Mucosa of stomach (tissue), 1 donor: ENCODE data around the gene SLC2A10.

Experiments
- H3K27me3 ChIP-seq: one replicate; pipeline ENCODE4 v1.7.0; 2013; ENCODE audit warnings: mild to moderate bottlenecking, low read length; ENCODE audit not compliant: control insufficient read depth, insufficient read depth
- H3K36me3 ChIP-seq: one replicate; pipeline ENCODE4 v1.7.0; 2013; ENCODE audit warnings: low read length; ENCODE audit not compliant: control insufficient read depth, insufficient read depth
- H3K4me1 ChIP-seq: one replicate; pipeline ENCODE4 v1.7.0; 2013; ENCODE audit warnings: mild to moderate bottlenecking, low read length; ENCODE audit not compliant: control insufficient read depth, insufficient read depth
- H3K4me3 ChIP-seq: one replicate; pipeline ENCODE4 v1.7.0; 2013; ENCODE audit warnings: low read length
- H3K9ac ChIP-seq: one replicate; pipeline ENCODE4 v1.7.0; 2013; ENCODE audit warnings: mild to moderate bottlenecking, low read length, moderate library complexity
- H3K9me3 ChIP-seq: one replicate; pipeline ENCODE4 v1.7.0; 2013; ENCODE audit warnings: mild to moderate bottlenecking, low read length, moderate library complexity; ENCODE audit not compliant: control insufficient read depth
- donor health status: Pancreatic carcinoma.

Gene SLC2A10

DNA sequence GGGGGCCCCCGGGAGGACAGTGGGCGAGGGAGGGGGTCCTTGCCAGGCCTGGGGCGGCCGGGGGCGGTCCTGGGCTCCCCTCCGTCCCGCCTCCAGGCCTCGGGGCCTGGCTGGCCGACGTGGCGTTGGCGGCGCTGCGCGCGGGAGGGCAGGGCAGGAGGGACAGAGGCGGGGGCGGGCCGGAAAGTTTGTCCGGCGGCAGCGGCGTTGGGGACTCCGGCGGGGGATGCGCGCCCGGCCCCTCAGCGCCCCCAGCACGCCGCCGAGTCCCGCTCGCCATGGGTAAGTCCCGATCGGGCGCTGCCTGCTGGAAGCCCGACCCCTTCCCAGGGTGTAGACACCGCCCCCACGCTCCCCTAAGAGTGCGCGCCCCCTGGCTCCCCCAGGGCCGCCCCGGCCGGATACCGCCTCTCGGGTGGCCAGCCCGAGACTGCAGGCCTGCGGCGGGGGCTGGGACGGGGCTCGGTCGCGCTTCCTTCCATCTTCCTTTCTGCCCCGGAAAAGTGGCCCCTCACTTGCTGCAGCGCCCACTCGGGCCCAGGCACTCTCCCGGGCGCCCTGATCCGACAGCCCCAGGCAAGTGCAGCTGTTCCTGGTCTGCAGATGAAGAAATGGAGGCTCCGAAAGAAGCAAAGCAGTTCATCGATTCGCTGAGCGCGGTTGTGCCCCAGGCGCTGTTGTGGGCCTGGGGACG is at the start of gene SLC2A10:
TSS of gene SLC2A10 (plus strand) at position 191 of the 694 bp plus-strand sequence. CDS start at position 279, 88 bp downstream.
- Histone ChIP-seq H3K9ac (peak within 1 kb of the TSS; percentile 85), H3K4me3 (peak within 1 kb of the TSS; percentile 86), H3K4me1 (peaks cover 47% of the 10 kb centered on the region), H3K27me3 (no peaks in the 10 kb centered on the region), H3K9me3 (no peaks in the 10 kb centered on the region), H3K36me3 (no peaks in the 10 kb centered on the region)

DNA sequence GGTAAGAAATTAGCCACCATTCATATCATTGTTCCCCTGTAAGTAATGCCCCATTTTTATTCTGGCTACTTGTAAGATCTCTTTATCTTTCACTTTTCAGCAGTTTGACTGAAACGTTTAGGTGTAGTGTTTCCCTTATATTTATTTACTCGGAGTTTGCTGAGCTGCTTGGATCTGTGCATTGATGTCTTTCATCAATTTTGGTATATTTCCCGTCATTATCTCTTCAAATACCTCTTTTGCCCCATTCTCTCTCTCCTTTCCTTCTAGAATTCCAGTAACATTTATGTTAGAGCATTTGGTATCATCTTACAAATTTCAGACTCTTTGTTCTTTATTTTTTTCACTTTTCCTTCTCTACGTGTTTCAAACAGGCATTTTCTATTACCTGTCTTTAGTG is 49.0 kb upstream of the SLC2A10 start:
- Histone ChIP-seq H3K27me3 (no peaks in the 10 kb centered on the region), H3K4me1 (no peaks in the 10 kb centered on the region), H3K36me3 (no peaks in the 10 kb centered on the region), H3K9ac (no peak overlapping the region), H3K4me3 (no peak overlapping the region), H3K9me3 (no peaks in the 10 kb centered on the region)

DNA sequence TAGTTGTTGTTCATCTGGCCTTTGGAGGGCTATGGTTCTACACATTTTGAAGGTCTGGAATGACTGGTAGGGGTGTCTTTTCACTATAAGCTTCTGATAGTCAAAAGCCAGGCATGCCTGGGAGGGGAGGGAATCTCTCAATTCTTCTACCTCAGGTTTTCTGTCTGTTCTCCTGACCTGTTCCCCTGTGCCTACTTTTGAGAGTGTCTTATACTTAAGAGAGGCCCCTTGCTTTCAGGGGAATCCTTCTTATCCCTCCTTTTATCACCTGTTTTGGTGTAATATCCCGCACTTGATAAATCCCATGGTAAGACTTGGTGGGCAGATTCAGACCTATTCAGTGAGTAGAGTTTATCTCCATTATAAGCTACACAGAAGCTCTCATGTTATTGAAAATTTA is 47.8 kb upstream of the SLC2A10 start:
- H3K9ac ChIP-seq: no peak overlapping the region
- H3K4me1 ChIP-seq: no peaks in the 10 kb centered on the region
- H3K36me3 ChIP-seq: no peaks in the 10 kb centered on the region
- no peaks in the 10 kb centered on the region for H3K9me3 ChIP-seq
- no peak overlapping the region for H3K4me3 ChIP-seq
- no peaks in the 10 kb centered on the region for H3K27me3 ChIP-seq

DNA sequence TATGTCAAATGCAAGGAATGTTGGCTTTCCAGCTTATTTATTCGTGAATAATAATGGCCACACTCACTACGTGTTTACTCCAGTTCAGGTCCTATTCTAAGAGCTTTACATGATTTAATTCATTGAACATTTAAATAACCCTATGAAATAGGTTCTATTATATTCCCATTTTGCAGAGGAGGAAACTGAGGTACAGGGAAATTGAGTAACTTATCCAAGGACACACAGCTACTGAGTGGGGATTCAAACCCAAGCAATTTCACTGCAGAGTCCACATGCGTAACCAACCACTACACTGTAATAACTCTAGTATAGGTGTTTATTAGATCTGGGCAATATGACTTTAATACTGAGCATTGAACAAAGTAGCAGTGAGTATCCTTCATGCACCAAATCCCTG is 45.9 kb upstream of the SLC2A10 start:
- H3K4me3 ChIP-seq: no peak overlapping the region
- no peaks in the 10 kb centered on the region for H3K36me3 ChIP-seq
- no peak overlapping the region for H3K9ac ChIP-seq
- no peaks in the 10 kb centered on the region for H3K9me3 ChIP-seq
- H3K4me1 ChIP-seq: no peaks in the 10 kb centered on the region
- H3K27me3 ChIP-seq: no peaks in the 10 kb centered on the region

DNA sequence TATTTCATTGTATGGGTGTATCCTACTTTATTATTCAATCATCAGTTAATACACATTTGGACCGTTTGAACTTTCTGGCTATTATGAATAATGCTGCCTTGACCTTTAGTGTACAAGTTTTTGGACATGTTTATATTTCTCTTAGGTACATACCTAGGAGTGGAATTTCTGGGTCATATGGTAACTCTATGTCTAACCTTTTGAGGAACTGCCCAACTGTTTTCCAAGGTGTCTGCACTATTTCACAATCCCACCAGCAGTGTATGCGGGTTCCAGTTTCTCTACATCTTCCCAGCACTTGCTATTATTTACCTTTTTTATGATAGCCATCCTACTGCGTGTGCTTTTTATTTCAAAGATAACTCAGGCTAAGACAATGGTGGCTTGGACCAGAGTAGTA is 43.8 kb upstream of the SLC2A10 start:
- Histone ChIP-seq H3K9me3 (no peaks in the 10 kb centered on the region), H3K9ac (no peak overlapping the region), H3K36me3 (no peaks in the 10 kb centered on the region), H3K27me3 (no peaks in the 10 kb centered on the region), H3K4me3 (no peak overlapping the region), H3K4me1 (no peaks in the 10 kb centered on the region)

DNA sequence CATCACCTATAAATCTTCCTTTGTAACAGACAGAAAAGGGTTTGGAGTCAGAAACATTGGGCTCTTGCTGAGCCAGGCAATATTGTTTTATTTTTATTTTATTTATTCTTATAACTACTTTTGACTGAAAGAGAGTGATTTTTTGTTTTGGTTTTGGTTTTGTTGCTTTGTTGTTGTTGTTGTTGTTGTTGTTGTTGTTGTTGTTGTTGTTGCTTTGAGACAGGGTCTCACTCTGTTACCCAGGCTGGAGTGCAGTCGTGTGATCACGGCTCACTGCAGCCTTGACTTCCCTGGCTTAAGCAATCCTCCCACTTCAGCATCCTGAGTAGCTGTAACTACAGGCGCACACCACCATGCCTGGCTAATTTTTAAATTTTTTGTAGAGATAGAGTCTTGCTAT is 43.1 kb upstream of the SLC2A10 start:
- no peaks in the 10 kb centered on the region for H3K27me3 ChIP-seq
- no peaks in the 10 kb centered on the region for H3K4me1 ChIP-seq
- no peaks in the 10 kb centered on the region for H3K36me3 ChIP-seq
- H3K9me3 ChIP-seq: no peaks in the 10 kb centered on the region
- no peak overlapping the region for H3K4me3 ChIP-seq
- H3K9ac ChIP-seq: no peak overlapping the region

DNA sequence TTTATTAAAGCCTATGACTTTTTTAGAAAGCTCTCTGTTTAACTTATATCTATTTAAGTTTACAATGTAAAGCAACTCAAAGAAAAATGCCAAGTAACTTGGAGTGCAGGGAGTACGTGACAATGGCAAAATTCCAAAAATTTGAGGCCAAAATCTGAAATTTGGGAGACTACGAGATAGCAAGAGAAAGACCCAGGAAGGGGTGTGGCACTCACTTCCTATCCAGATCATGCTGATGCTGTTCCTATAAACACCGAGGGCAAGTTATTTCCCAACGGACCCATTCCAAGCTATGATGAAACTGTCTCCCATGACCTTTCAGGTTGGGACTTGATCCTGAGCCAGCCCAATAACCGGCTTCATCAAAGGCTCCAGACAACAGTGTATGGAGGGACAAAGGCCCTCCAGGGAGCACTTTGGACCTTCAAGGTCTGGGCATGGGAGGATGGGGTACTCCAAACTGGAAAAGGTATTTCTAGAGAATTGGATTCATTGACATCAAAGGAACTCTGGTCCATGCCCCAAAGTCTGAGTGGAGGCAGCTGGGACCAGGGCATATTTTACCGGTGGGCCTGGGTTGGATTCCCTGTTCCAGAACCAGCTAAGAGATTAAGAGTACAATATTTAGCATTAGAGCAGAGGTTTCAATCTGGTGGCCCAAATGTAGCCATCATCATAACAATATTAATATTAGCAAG is 42.5 kb upstream of the SLC2A10 start:
- H3K36me3 ChIP-seq: no peaks in the 10 kb centered on the region
- no peak overlapping the region for H3K9ac ChIP-seq
- H3K4me3 ChIP-seq: no peak overlapping the region
- no peaks in the 10 kb centered on the region for H3K4me1 ChIP-seq
- H3K9me3 ChIP-seq: no peaks in the 10 kb centered on the region
- H3K27me3 ChIP-seq: no peaks in the 10 kb centered on the region

DNA sequence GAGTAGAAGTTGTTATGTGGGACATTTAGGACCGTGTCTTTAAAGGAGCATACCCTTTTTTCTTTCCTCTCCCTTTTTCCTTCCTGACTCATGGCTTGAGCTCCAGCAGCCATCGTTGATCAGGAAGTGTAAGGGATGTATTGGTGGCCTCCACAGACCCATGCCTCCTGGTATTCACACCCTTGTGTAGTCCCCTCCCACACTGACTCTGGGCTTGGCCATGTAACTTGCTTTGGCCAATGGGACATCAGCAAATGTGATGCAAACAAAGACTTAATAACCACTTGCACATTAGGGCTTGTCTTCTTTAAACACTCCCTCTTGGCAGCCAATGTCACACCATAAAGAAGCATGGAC is 39.2 kb upstream of the SLC2A10 start:
- Histone ChIP-seq H3K4me1 (no peaks in the 10 kb centered on the region), H3K27me3 (no peaks in the 10 kb centered on the region), H3K9ac (no peak overlapping the region), H3K36me3 (no peaks in the 10 kb centered on the region), H3K9me3 (no peaks in the 10 kb centered on the region), H3K4me3 (no peak overlapping the region)

DNA sequence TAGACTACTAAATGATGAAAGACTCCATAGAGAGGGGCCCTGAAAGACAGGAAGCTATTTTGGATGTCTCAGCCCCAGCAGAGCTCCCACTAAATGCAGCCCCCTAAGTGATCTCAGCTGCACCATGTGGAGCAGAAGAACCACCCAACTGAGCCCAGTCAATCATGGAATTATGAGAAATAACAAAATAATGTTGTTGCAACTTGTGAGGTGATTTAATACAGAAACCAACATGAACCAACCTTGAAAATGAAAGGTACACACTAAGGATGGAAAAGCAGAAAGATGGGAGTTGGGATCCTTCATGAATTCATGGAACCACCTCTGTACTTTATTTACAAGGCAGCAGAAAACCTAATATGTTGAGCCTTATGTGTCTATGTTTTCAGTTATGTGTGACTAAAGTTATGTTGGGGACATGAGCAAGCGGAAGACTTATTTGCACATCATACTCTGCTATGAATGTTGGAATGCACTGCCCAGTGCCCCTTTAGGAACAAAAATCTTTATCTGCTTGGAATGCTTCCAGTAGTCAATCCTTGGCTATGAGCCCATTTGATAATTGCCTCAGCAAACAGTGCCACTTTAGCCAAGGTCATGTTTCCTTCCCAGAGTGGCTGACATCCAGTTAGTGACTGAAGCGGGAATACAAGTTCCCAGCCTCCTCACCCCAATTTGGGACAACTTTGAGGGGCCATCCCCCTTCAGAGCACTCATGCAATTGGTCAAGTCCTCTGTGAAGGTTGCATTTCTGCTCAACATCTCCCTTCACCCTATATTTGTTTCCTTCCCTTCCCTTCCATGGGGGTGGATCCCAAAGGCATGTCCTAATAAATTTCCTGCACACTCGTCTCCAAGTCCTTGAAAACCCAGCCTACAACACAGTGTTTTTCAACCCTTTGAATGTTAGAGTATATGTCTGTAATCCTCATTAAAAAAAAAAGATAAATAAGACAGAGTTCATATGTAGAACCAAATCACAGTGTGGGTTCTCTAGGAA is 38.6 kb upstream of the SLC2A10 start:
- Histone ChIP-seq H3K9ac (no peak overlapping the region), H3K27me3 (no peaks in the 10 kb centered on the region), H3K36me3 (no peaks in the 10 kb centered on the region), H3K4me1 (no peaks in the 10 kb centered on the region), H3K9me3 (no peaks in the 10 kb centered on the region), H3K4me3 (no peak overlapping the region)

DNA sequence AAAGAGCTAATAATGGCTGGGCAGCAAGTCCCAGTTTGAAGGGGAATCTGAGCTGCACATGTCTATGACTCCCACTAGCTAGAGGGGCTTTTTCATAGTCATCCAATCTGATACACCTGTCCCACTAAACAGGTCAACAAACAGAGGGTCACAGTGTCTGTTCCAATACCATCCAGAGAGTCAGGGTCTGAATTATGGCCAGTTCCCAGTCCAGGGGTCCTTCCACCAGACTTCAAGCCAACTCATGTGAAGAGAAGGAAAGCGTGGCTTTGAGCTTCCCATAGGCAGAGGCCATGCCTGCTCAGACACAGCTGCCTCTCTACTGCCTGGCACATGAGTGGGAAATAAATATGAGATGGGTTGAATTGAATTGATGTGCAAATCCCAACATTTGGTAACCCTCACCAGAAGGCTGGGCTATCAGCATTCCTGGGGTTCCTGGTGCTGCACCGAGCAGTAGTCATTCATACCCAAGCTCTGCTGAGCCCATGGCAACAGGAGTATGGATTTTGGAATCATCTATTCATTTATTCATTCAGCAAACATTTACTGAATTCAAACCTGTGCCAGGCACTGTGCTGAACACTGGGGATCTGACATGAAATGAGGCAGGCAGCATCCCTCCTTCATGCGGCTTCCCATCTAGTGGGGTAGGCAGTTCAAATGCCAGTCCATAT is 37.4 kb upstream of the SLC2A10 start:
- no peaks in the 10 kb centered on the region for H3K36me3 ChIP-seq
- H3K4me1 ChIP-seq: no peaks in the 10 kb centered on the region
- H3K27me3 ChIP-seq: no peaks in the 10 kb centered on the region
- H3K9me3 ChIP-seq: no peaks in the 10 kb centered on the region
- H3K4me3 ChIP-seq: no peak overlapping the region
- no peak overlapping the region for H3K9ac ChIP-seq

DNA sequence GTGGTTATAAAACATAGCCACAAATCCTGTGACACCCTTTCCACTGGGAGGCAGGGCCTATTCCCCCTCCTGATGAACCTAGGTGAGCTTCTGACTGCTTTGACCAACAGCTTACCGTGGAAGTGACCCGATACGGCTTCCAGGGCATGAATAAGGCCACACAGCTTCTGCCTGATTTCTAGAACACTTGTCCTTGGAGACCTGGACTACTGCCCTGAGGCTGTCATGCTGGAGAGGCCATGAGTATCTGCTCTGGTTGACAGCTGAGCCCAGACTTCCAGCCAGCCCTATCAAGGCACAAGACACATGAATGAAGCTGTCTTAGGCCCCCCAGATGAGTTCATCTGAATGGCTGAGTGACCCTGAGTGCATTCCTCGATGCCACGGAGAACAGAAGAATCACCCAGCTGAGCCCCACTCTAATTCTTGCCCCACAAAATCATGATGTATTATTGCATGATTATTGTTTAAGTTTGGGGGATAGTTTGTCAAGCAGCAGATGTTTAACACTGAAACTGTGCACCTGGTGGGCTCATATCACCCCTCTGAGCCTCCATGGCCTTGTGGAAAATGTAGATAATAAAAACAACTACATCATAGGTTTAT is 36.8 kb upstream of the SLC2A10 start:
- Histone ChIP-seq H3K9me3 (no peaks in the 10 kb centered on the region), H3K27me3 (no peaks in the 10 kb centered on the region), H3K36me3 (no peaks in the 10 kb centered on the region), H3K4me3 (no peak overlapping the region), H3K4me1 (no peaks in the 10 kb centered on the region), H3K9ac (no peak overlapping the region)
